H1 (cell line): ENCODE data around the gene GID4.

Experiments
- EGR1 ChIP-seq: IDR thresholded peaks from 2 replicates; pipeline ENCODE4 v1.6.1; 2011; ENCODE audit warnings: low read depth, low read length, borderline replicate concordance
- EP300 ChIP-seq, 2 experiments: IDR thresholded peaks; 1 replicate in 1 of 2; 2 replicates in 1 of 2; pipeline ENCODE4 v1.6.1; 2011 to 2012; ENCODE audit warnings: low read depth in 2 of 2, low read length in 2 of 2, mild to moderate bottlenecking in 2 of 2, borderline replicate concordance in 1 of 2, inconsistent platforms in 1 of 2, moderate library complexity in 1 of 2
- EZH2 ChIP-seq: fragments of 200-600 bp; sonication (generic); IDR thresholded peaks from 2 replicates; pipeline ENCODE4 v1.7.1; 2012; ENCODE audit warnings: low read depth, mild to moderate bottlenecking, moderate library complexity, low read length, inconsistent platforms; ENCODE audit not compliant: severe bottlenecking
- JUN ChIP-seq: IDR thresholded peaks from 2 replicates; pipeline ENCODE4 v1.6.1; 2011; ENCODE audit warnings: low read depth, mild to moderate bottlenecking, improper control_type of control experiment, low read length
- POLR2A ChIP-seq, 2 experiments: IDR thresholded peaks; 1 replicate in 1 of 2; 2 replicates in 1 of 2; pipeline ENCODE4 v1.6.1; 2011; ENCODE audit warnings: low read depth in 2 of 2, low read length in 2 of 2, mild to moderate bottlenecking in 2 of 2; ENCODE audit errors: control extremely low read depth in 1 of 2
- RBBP5 ChIP-seq: IDR thresholded peaks from 2 replicates; pipeline ENCODE4 v1.7.1; 2012; ENCODE audit warnings: low read depth, mild to moderate bottlenecking, inconsistent platforms, low read length, moderate library complexity, borderline replicate concordance
- RXRA ChIP-seq: IDR thresholded peaks from 2 replicates; pipeline ENCODE4 v1.6.1; 2011; ENCODE audit warnings: low read depth, mild to moderate bottlenecking, low read length, moderate library complexity; ENCODE audit not compliant: insufficient read depth
- SIN3A ChIP-seq, 2 experiments: IDR thresholded peaks in 1 of 2; conservative IDR thresholded peaks in 1 of 2; 2 replicates each; pipeline ENCODE4 v1.6.1; 2011 to 2012; ENCODE audit warnings: low read length in 2 of 2, improper control_type of control experiment in 1 of 2, low read depth in 1 of 2, mild to moderate bottlenecking in 1 of 2
- YY1 ChIP-seq: IDR thresholded peaks from 2 replicates; pipeline ENCODE4 v1.6.1; 2011; ENCODE audit warnings: low read depth, mild to moderate bottlenecking, low read length
- TF ChIP-seq, protein P1 (sequence below), 3 experiments: IDR thresholded peaks; 1 replicate in 2 of 3; 2 replicates in 1 of 3; pipeline versions ENCODE4 v1.5.1 to v1.6.1; 2011; ENCODE audit warnings: low read length in 3 of 3, mild to moderate bottlenecking in 3 of 3, inconsistent platforms in 2 of 3, low read depth in 1 of 3, moderate library complexity in 1 of 3; ENCODE audit not compliant: insufficient read depth in 1 of 3; ENCODE audit errors: control extremely low read depth in 1 of 3
- TF ChIP-seq, protein P2 (sequence below): IDR thresholded peaks from 2 replicates; pipeline ENCODE4 v1.6.1; 2011; ENCODE audit warnings: low read depth, mild to moderate bottlenecking, low read length; ENCODE audit not compliant: insufficient read depth
- TF ChIP-seq, protein P3 (sequence below): IDR thresholded peaks from 2 replicates; pipeline ENCODE4 v1.6.1; 2012; ENCODE audit warnings: inconsistent platforms

DNA sequence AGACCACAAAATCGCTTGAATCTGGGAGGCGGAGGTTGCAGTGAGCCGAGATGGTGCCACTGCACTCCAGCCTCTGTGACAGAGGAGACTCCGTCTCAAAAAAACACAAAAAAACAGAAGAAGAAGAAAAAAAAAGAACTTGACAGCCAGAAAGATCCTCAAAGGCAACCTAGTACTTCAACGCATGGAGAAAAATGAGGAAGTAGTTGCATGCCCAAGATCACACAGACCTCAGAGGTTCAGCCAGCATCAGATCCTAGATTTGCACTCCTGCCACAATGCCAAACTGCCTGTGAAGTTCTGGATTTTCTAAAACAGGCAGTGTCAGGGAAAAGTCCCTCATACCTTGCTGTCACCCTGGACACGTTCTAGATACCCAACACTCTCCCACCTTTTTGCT lies 1.7 kb upstream of the GID4 start:
- TF ChIP-seq, protein P1, sequence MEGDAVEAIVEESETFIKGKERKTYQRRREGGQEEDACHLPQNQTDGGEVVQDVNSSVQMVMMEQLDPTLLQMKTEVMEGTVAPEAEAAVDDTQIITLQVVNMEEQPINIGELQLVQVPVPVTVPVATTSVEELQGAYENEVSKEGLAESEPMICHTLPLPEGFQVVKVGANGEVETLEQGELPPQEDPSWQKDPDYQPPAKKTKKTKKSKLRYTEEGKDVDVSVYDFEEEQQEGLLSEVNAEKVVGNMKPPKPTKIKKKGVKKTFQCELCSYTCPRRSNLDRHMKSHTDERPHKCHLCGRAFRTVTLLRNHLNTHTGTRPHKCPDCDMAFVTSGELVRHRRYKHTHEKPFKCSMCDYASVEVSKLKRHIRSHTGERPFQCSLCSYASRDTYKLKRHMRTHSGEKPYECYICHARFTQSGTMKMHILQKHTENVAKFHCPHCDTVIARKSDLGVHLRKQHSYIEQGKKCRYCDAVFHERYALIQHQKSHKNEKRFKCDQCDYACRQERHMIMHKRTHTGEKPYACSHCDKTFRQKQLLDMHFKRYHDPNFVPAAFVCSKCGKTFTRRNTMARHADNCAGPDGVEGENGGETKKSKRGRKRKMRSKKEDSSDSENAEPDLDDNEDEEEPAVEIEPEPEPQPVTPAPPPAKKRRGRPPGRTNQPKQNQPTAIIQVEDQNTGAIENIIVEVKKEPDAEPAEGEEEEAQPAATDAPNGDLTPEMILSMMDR (IDR thresholded peaks at IDR 0.05; ENCODE audit: control extremely low read depth in 1 of 3, insufficient read depth in 1 of 3, low read depth in 1 of 3, low read length in 3 of 3), result no peak
- no peak for TF ChIP-seq YY1
- no peak for TF ChIP-seq POLR2A (IDR thresholded peaks at IDR 0.05; ENCODE audit: control extremely low read depth in 1 of 2, low read depth in 2 of 2, low read length in 2 of 2)
- no peak for TF ChIP-seq SIN3A (conservative IDR thresholded peaks at IDR 0.05 in 1 of 2, IDR thresholded peaks at IDR 0.05 in 1 of 2; ENCODE audit: low read depth in 1 of 2, low read length in 2 of 2)
- no peak for TF ChIP-seq EGR1
- no peak for TF ChIP-seq EZH2
- no peak for TF ChIP-seq RXRA
- no peak for TF ChIP-seq EP300 (IDR thresholded peaks at IDR 0.05; ENCODE audit: borderline replicate concordance in 1 of 2, low read depth in 2 of 2, low read length in 2 of 2)
- TF ChIP-seq, protein P2, sequence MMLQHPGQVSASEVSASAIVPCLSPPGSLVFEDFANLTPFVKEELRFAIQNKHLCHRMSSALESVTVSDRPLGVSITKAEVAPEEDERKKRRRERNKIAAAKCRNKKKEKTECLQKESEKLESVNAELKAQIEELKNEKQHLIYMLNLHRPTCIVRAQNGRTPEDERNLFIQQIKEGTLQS, result no peak
- TF ChIP-seq, protein P3, sequence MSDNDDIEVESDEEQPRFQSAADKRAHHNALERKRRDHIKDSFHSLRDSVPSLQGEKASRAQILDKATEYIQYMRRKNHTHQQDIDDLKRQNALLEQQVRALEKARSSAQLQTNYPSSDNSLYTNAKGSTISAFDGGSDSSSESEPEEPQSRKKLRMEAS, result no peak
- TF ChIP-seq JUN, result no peak
- no peak for TF ChIP-seq RBBP5
